HepG2 (cell line): ENCODE data around the gene MX2. TPM values are rescaled to one million over a fixed set of nuclear protein-coding genes. Genes with fewer than 3 reads are reported as not detected.

Source experiments
- IRF2 ChIP-seq: IDR thresholded peaks from 2 replicates; pipeline ENCODE4 v1.6.1; 2018; ENCODE audit warnings: missing genetic modification reagents, missing compliant biosample characterization
- ZNF724P ChIP-seq: sonication (generic); formaldehyde crosslinking; IDR thresholded peaks from 2 replicates; pipeline ENCODE4 v1.8.0; 2022; ENCODE audit warnings: missing genetic modification reagents, borderline replicate concordance
- polyA plus RNA-seq, 8 experiments: library from polyadenylated mRNA; depleted of rRNA in 3 of 8; stranded (reverse) in 7 of 8; unstranded in 1 of 8; fragments of >200 nt; fragmentation: Illumina TruSeq in 4 of 8; extraction: Trizol in 4 of 8; gene quantifications; 2 replicates each; pipeline versions ENCODE4 v1.2.1 to v1.2.3, GENCODE V29; 2011 to 2016; ENCODE audit warnings: low read depth in 4 of 8, missing spikeins in 1 of 8, mixed read lengths in 1 of 8; ENCODE audit not compliant: insufficient read depth in 1 of 8
- total RNA-seq, 5 experiments: library from RNA; depleted of rRNA; stranded (reverse); fragments of >200 nt; fragmentation: Illumina TruSeq; extraction: Trizol; gene quantifications; 2 replicates each; pipeline ENCODE4 v1.2.3, GENCODE V29; 2016; ENCODE audit warnings: low read depth in 1 of 5
- TF ChIP-seq, protein P1 (sequence below): sonication (generic); formaldehyde crosslinking; IDR thresholded peaks from 2 replicates; pipeline ENCODE4 v1.5.0; 2020; ENCODE audit warnings: mild to moderate bottlenecking, missing genetic modification reagents, borderline replicate concordance

Gene MX2
- total and polyA plus RNA-seq, 2 of the 13 experiments (the other 11 are each of a cell fraction or from before 2014, with no cell fraction given), result 24.0 to 35.7 TPM

DNA sequence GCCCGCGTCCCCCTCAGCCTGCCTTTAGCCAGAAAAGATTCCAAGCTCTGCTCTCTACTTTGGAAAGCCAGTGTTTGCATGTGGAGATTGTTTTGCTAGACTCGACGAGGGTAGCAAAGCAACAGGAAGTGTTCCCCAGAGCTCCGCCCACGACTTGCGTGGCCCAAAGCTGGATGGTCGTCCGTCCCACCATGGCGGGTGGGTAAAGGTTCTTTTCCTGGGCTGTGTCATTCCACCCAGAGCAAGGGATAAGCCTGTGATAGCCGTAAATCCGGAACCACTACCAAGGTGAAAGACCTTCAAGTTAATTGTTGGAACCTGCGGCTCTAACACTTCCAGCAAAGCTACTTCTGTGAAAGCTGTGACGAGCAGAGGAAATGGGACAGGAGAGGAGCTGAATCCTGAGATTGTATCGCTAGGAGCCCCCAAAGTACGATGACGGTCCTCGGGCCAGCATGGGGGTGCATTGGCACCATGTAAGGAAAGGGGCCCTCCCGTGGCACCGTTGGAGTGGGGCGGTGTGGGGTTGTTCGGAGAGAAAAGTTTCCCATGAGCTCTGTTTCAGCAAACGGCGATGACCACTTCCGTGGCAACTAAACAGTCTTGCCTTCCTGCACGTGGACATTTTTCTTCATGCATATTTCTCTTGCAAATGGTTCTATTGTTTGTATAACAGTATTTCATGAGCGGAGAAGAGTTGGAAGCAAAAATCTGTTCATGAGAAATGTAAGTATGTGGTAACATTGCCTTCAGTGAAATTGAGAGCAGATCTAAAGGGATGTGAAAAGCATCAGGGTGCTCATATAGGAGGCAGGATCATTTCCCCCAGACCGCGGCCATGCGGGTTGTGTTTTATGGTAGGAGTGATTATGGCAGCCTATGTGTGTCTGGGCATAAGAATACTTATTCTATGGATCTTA, 8.4 kb downstream of the MX2 start (continued):
- TF ChIP-seq, protein P1, sequence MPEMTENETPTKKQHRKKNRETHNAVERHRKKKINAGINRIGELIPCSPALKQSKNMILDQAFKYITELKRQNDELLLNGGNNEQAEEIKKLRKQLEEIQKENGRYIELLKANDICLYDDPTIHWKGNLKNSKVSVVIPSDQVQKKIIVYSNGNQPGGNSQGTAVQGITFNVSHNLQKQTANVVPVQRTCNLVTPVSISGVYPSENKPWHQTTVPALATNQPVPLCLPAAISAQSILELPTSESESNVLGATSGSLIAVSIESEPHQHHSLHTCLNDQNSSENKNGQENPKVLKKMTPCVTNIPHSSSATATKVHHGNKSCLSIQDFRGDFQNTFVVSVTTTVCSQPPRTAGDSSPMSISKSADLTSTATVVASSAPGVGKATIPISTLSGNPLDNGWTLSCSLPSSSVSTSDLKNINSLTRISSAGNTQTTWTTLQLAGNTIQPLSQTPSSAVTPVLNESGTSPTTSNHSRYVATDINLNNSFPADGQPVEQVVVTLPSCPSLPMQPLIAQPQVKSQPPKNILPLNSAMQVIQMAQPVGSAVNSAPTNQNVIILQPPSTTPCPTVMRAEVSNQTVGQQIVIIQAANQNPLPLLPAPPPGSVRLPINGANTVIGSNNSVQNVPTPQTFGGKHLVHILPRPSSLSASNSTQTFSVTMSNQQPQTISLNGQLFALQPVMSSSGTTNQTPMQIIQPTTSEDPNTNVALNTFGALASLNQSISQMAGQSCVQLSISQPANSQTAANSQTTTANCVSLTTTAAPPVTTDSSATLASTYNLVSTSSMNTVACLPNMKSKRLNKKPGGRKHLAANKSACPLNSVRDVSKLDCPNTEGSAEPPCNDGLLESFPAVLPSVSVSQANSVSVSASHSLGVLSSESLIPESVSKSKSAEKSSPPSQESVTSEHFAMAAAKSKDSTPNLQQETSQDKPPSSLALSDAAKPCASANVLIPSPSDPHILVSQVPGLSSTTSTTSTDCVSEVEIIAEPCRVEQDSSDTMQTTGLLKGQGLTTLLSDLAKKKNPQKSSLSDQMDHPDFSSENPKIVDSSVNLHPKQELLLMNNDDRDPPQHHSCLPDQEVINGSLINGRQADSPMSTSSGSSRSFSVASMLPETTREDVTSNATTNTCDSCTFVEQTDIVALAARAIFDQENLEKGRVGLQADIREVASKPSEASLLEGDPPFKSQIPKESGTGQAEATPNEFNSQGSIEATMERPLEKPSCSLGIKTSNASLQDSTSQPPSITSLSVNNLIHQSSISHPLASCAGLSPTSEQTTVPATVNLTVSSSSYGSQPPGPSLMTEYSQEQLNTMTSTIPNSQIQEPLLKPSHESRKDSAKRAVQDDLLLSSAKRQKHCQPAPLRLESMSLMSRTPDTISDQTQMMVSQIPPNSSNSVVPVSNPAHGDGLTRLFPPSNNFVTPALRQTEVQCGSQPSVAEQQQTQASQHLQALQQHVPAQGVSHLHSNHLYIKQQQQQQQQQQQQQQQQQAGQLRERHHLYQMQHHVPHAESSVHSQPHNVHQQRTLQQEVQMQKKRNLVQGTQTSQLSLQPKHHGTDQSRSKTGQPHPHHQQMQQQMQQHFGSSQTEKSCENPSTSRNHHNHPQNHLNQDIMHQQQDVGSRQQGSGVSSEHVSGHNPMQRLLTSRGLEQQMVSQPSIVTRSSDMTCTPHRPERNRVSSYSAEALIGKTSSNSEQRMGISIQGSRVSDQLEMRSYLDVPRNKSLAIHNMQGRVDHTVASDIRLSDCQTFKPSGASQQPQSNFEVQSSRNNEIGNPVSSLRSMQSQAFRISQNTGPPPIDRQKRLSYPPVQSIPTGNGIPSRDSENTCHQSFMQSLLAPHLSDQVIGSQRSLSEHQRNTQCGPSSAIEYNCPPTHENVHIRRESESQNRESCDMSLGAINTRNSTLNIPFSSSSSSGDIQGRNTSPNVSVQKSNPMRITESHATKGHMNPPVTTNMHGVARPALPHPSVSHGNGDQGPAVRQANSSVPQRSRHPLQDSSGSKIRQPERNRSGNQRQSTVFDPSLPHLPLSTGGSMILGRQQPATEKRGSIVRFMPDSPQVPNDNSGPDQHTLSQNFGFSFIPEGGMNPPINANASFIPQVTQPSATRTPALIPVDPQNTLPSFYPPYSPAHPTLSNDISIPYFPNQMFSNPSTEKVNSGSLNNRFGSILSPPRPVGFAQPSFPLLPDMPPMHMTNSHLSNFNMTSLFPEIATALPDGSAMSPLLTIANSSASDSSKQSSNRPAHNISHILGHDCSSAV, result no peak
- 0 out of 2 replicates have a peak, but pooled peaks have one; percentile 23 for TF ChIP-seq IRF2 (CRISPR knock-in tag)
- 0 out of 2 replicates have a peak, but pooled peaks have one; percentile 17 for TF ChIP-seq ZNF724P
